ENCODE data around the gene NT5DC2.
A peak's percentile ranks its signal among the peaks of the same experiment; 100 is the strongest.
"Not testable (repeated sequence)": the region's sequence is repeated elsewhere in the genome, so short reads cannot be mapped to it uniquely, and the experiment has no call there.

The NT5DC2 gene

GRCh38 chr3:52537165-52537620, 3.5 kb upstream of the NT5DC2 start:
- no peak for DNase-seq

- peak; percentile 95 for DNase-seq
These were observed 2.9 kb upstream of the NT5DC2 start, which contains the start of gene UQCC5 for GRCh38 chr3:52536369-52537164. Gene UQCC5, plus strand, starts transcription at chr3:52536605. Its CDS starts 151 bp downstream, at chr3:52536756.

- DNase-seq: no peak
These were observed 2.4 kb upstream of the NT5DC2 start for GRCh38 chr3:52536112-52536368.

DNA sequence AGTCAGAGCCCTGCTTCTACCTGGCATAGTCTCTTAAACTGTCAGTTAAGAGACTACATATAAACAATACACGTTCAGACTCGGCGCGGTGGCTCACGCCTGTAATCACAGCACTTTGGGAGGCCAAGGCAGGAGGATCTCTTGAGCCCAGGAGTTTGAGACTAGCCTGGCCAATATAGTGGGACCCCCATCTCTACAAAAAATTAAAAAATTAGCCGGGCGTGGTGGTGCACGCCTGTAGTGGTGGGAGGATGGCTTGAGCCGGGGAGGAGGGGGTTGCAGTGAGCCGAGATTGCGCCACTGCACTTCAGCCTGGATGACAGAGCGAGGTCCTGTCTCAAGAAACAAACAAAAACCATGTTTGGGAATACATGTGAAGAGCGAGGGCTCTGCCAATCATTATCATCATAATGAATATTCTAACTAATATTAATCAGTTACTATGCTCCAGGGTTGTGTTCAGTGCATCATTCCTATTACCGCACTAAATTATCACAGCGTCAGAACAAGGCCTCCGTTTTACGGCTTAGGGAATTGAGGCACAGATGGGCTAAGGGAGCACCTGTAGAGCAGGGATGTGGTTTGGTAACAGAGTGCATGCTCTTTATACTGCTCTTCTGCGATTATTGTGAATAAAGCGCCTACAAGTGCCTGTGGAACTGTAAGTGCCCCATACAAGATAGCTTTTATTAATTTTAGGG, 1.9 kb upstream of the NT5DC2 start:
- no peak for DNase-seq

DNA sequence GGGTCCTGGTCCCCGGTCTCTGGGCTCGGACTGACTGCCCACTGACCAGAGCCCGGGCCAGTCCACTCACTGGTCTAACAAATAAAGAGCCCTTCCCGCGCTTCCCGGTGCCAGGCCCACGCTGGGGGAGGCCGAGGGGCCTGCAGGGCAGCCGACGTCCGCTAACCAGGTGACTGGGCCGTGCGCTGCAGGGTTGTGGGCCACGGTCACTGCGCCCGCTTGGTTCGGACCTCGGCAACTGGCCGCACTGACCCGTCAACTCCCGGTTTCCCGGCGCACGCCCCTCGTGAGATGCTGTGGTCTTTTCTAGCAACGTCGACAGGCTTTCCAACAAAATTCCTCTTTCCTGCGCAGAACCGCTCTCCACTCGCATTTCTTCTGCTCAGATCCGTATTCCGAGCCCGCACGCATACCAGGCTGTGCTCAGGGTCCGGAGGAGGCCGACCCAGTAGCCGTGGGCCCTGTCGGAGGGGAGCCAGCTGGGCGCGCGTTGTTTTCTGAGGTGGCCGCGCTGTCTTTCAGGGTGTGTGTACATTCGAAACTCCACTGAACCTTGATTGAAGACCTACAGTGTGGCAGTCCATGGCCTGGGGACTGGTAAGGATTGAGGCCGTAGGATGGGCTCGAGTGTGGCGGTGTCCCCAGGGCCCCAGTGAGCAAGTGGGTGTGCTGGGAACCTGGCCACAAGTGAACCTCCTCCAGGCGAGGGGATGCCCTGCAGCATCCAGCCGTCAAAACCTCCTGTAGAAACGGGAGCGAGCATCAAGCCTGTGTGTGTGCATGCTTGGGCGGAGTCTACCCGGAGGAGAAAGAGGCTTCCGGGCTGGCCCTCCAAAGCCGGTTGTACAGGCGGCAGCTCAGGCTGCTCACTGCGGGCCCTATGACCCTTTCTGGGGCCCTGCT, 875 bp upstream of the NT5DC2 start:
- DNase-seq: peak; percentile 68

DNA sequence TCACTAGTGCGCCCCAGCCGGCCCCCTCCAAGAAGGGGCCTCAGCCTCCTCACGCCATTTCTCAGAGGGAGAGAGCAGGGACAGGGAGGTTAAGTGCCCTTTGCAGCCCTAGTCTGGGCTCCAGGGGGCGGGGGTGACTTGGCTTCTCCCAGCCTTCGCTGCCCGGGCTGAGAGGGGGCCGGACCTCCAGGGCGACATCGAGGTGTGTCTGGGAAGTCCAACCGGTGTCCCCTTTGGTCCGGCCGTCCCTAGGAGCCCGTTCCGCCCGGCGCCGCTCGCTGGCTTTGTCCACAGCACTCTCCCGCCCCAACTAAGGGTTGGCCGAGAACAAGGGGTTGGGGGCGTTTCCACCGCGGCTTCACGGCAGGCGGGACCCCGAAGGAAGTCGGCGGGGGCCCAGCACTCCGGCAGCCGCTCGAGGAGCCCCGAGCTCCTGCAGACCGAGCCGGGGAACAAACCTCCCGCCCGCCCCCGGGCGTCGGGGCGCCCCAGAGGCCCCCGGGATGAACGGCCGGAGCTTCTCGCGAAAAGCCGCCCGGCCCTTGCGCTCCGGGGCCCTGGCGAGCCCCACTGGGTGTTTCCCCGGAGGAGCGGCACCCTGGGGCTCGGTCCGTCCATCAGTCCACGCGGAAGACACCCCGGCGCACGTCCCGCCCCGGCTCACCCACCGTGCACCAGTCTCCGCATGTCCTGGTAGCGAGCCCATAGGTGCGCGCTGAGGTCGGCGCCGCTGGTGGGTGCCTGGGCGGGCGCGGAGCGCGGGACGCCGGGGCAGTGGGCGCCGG, 627 bp downstream of the NT5DC2 start:
- DNase-seq: peak; percentile 66

GRCh38 chr3:52532517-52532837, 1.2 kb downstream of the NT5DC2 start:
- no peak for DNase-seq

DNA sequence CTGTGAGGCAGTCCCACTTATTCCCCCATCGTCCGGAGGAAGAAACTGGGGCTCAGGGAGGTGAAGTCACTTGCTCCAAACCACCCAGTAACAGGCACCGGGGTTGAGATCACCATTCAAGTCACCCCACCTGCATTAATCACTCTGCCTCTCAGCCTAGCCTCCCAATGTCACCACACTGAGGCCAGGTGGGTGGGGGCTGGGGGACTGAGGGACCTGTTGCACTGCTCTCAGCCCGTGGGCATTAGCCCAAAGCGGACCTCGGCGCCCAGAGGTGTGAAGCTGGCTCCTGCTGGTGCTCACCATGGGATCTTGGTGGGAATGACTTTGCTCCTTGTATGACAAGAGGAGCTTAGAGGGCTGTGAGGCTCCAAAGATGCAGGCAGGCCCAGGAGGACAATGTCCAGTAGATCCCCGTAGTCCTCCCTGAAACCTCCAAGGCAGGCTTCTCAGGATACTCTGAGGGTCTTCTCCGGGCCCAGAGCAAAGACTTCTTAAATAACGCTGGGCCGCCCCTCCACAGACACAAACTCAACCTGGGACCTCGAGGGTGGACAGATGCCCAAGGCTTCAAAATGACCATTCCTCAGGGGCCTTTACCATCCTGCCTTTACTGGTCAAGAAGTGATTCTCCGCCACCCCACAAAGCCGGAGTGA, 1.7 kb downstream of the NT5DC2 start:
- DNase-seq: no peak

- DNase-seq: no peak
These were observed 2.5 kb downstream of the NT5DC2 start for GRCh38 chr3:52530918-52531826.

DNA sequence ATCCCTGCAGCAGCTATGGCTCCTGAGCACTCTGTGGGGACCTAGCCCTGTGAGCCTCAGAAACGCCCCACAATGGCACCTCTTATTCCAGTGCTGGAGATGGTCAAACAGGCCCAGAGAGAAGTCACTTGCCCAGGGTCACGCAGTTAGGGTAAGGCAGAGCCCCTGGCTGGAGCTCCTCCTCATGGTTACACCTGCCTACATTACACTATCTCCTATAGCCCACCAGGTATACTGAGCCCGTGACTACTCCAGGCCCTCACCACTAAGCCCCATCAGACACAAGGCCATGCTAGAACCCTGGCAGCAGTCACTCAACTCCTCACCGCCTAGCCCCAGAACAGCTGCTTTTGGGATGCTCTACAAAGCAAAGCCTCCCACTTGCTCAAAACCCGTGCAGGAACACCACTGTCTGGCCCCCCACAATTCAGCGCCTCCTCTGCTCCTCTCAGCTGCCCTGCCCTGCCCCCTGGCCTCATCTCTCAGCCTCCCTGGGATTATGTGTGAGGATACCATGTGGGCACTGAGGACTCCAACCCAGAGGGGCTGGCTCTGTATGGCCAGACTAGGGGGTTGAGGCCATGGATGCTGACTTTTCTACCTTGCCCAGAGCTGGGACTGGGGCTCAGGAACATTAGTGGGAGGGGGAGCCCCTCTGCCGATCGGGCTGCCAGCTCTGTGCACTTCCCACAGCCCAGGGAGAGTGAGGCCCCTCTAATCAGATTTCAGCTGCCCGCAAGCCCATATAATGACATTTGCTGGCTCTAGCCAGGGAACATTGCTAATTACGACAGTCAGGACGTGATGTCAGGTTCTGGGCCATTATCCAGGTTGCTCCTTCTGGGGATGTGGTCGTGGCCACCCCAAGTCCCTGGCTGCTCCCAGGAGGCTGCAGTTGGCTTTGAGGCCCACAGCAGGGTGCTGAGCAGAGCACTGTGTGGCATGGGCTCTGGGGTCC, 4.0 kb downstream of the NT5DC2 start:
- DNase-seq: no peak

DNA sequence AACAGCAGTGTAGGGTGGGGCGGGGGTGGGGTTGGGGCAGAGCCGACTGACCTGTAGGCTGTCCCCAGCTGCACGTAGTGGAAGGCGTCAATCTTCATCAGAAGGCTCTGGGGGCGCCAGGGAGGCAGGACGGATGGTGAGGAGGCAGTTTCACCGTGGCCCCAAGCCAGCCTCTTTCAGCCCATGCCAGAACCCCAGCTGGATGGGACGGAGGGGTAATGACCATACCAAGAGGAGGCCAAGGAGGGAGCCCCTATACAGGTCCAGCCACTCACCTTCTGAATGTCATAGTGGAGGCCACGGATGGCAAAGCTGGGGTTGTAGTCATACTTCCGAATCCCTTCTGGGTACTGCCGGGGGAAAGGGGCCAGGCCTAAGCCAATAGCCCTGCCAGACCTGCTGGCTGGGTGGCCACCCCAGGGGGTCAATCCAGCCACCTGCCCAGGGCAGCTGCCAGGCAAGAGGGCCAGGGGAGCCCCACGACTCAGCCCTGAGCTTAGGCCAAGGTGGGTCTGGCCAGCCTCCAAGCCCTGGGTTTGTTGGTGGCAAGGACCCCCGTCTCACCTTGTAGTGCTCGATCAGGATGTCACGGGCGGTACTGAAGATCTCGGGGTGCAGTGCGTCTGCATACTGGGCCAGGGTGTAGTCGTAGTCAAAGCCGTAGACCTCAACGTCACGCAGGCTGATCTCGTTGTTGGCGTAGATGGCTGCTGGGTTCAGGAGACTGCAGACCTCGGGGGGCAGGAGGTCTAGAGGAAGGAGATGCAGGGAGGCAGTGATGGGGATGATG, 4.9 kb downstream of the NT5DC2 start:
- no peak for DNase-seq

DNA sequence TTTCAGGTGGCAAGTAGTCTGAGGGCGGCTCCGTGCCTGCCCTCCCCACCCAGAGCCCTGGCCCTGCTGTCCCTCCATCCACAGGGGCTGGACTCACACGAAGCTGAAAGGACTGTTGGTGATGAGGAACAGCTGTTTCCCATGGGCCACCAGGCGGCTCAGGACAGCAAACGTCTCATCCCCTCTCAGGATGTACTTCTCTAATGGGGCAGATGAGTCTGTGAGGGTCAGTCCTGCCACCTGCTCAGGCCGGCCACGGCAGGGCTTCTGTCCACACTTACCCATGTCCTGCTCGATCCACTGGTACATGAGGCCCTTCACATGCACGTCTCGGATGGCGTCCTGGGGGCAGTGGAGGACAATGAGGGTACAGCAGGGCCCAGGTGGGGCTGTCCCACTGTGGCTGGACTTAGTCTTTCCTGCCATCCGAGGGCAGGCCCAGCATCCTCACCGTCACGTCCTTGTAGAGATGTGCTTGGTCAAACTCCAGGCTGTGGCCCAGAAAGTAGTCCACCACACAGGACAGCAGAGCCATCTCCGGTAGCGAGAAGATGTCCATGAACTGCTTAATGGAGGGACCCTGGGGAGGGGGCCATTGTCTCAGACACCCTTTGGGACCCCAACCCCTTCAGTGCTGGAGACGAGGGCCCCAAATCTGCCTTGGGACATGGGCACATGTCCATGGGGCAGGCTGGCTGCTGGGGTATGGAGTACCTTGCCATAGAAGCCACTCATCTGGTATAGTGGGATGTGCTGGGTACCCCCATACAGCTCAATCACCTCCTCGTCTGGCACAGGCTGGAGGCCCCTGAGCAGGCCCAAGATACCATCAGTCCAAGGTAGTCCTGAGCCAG, 5.7 kb downstream of the NT5DC2 start:
- DNase-seq: no peak

GRCh38 chr3:52527039-52527731, 6.5 kb downstream of the NT5DC2 start:
- DNase-seq: no peak

DNA sequence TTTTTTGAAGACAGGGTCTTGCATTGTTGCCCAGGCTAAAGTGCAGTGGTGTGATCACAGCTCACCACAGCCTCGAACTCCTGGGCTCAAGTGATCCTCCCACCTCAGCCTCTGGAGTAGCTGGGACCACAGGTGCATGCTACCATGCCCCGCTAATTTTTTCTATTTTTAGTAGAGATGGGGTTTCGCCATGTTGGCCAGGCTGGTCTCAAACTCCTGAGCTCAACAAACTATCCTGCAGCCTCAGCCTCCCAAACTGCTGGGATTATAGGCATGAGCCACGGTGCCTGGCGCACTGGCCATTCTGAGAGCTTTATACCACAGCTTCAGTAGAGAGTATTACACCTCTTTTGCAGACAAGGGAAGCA, 7.0 kb downstream of the NT5DC2 start:
- DNase-seq: not testable (repeated sequence)

GRCh38 chr3:52525680-52526561, 7.7 kb downstream of the NT5DC2 start:
- no peak for DNase-seq

Measured in retina (tissue), 1 donor.